Activated CD4-positive, alpha-beta T cell treated with anti-CD3 and anti-CD28 coated beads, Interleukin-2, amount 50 U/mL, for 4 hours (primary cell): Measurements from ENCODE around the gene STAB2.

ENCODE experiments used
- DNase-seq, 2 experiments: peaks; one replicate each; pipeline ENCODE4 v3.0.0-alpha.2; 2020

The STAB2 gene

DNA sequence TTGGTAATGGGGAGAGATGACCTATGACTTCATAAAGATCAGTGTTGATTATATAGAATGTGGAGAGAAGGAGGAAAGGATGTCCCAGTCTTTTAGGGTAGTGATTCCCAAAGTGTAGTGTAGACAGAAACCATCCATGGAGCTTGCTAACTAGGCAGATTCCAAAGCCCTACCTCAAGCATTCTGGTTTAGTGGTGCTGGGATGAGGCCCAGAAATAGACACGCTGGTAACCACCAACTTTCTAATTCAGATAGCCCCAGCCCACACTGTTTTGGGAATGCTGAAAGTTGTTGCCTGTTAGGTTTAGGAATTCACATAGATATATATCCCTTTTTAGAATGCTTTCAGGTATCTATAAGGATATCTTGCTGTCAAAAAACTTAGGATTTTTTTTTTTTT, 69.2 kb downstream of the STAB2 start:
- no peak for DNase-seq

DNA sequence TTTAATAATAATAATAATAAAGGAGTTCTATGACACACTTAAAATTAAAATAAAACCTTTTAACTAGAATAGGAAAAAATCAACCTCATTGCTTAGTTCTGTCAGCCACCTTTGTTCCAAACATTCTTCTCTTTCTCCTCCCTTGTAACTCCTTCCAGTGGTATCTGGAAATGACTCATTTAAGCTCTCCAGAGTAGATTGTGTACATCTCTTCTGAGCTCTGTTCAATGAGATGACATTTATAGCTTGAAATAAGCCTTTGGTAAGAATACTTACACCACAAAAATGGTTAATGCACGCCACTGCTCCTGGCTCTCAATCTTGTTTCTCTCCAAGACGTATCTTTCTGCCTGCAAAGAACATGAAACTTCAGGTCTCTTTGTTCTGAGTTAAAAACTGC, 70.3 kb downstream of the STAB2 start:
- no peak for DNase-seq

DNA sequence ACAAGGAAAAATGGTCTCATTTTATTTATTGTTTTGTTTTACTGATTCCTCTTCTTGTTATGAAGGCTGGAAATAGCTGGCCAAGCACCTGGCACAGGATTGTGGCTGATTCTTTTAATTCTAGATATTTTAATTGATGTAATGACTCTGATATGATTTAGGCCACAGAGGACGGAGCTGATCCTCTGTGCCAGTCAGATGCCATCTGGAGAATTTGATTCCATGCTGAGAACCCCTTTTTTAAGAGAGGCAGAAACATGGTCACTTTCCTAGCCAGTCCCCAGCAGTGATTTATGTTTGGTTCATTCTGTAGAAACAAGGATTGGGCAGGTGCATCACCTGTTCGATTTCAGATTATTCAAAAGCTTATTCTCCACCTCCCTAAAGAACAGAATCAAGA, 77.6 kb downstream of the STAB2 start:
- DNase-seq, result no peak

GRCh38 chr12:103665971-103666370, 78.9 kb downstream of the STAB2 start:
- no peak for DNase-seq

GRCh38 chr12:103667125-103667524, 80.1 kb downstream of the STAB2 start:
- DNase-seq, result no peak

- no peak for DNase-seq
Measured at GRCh38 chr12:103668520-103668919, 81.4 kb downstream of the STAB2 start.

DNA sequence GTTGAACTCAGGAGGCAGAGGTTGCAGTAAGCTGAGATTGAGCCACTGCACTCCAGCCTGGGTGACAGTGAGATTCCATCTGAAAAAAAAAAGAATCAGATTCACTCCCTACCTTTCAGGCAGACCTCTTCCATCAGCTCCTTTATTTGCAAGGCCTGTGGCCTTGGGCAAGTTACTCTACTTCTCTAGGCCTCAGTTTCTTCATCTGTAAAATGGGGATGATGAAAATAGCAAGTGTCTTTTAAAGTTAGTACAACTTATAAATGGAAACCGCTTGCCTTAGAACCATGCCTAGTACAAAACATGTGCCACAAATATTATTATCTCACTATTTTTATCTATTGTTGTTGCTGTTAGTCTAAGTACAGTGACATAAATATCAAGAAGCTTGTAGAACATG, 84.3 kb downstream of the STAB2 start:
- DNase-seq, result no peak

DNA sequence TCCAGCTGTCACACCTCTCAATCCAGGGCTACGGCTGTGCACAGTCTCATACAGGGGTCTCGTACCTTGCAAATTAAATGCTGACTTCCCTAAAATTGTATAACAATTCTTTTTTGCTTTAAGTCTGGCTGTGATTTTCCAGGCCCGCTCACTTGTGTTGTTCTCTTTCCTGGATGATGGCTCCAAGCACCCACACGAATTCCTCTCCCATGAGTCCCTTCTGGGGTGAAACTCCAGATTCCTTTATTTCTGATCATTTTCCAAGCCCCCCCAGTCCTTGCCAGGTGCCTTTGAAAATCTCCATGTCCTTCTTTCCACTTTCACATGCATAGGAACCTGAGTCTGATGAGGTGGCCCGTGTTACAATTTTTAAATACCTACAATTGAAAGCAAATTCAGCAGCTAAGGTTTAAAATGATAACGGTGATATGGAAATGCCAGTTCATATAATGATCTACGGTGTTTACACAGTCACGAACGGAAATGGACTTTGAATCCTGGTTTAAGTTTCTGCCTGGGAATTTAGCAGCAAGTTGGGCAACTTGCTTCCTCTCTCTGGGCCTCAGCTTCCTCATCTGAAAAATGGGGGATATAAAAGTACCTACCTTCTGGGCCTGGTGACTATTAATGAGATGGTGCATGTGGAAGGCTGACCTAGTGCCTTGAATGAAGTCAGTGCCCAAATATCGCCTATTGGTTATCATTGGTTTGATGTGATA, 85.5 kb downstream of the STAB2 start:
- DNase-seq, result no peak

DNA sequence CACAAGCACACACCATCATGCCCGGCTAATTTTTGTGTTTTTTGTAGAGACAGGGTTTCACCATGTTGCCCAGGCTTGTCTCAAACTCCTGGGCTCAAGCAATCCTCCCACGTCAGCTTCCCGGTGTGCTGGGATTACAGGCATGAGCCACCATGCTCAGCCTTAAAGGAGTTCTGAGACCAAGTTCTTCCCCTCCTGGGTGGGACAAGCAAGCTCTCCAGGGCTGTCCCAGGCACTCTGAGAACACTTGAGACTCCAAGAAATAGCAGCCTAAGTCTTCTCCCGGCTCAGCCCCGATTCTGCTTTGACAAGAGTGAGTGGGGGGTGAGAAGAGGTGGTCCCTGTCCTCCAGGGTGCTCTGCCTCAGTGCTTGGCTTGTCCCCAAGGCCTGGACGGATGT, 86.4 kb downstream of the STAB2 start:
- no peak for DNase-seq

GRCh38 chr12:103673891-103674375, 86.9 kb downstream of the STAB2 start:
- DNase-seq, result no peak

- DNase-seq, result no peak
Measured at GRCh38 chr12:103676893-103677292, 89.8 kb downstream of the STAB2 start.

GRCh38 chr12:103677341-103677740, 90.3 kb downstream of the STAB2 start:
- DNase-seq, result no peak

DNA sequence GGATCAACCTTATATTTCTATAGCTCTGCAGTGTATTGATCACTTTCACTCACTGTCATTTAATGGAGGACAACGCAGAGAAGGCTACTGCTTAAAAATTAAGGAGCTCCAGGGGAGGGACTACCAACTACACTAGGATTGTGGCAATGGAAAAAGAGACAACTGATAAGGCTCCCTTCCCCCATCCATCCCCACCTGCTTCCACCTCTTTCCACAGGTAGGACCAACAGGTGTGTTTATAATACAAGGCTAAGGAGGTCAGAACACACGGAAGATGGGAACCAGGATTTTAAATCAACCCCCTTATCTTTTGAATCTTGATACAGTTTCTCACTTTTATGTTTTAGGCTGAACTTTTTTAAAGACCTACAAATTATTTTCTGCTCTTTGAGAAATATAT, 90.8 kb downstream of the STAB2 start:
- DNase-seq, result no peak

GRCh38 chr12:103679421-103680170, 92.5 kb downstream of the STAB2 start:
- no peak for DNase-seq

GRCh38 chr12:103680591-103681141, 93.6 kb downstream of the STAB2 start:
- DNase-seq, result no peak

GRCh38 chr12:103686026-103686425, 99.0 kb downstream of the STAB2 start:
- no peak for DNase-seq

DNA sequence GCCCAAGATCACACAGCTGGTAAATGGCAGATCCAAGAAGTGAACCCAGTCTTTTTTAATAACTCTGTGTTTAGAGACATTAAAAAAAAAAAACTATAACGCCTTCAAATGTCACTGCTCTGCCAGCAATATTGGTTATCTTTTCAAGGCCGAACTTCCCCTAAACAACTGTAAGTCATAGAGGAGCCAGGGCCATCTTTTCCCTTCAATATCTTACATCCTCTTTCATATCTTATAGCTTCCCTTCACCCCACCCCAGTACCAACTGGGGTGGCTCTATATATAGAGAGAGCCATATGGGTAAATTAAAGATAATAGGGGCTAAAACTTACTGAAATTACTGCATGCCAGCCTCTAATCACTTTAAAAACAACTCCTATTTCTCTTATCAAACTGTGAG, 100.2 kb downstream of the STAB2 start:
- no peak for DNase-seq

- DNase-seq, result no peak
Measured at GRCh38 chr12:103688376-103689063, 101.4 kb downstream of the STAB2 start.

GRCh38 chr12:103690426-103690825, 103.4 kb downstream of the STAB2 start:
- no peak for DNase-seq

- no peak for DNase-seq
Measured at GRCh38 chr12:103691063-103691462, 104.0 kb downstream of the STAB2 start.

DNA sequence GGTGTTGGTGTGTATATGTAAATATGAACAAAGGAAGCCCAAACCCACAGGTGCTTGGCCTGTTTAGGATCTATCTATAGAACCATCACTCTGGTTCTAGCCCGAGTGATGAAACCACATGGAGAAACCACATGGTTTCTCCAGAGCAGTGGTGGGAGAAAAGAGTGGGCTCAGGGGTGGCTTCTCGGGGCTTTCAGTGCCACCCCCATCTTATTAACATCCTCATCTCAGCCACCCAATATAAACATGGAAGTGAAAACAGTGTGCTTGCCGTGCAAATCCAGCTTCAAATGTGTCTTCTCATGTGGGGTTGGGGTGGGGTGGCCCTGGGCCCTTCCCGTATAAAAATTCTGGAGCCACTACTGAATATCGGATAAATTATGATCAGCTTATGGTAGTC, 109.0 kb downstream of the STAB2 start:
- no peak for DNase-seq

GRCh38 chr12:103697971-103698751, 111.1 kb downstream of the STAB2 start:
- no peak for DNase-seq
